Right lobe of liver (tissue), 6 donors: ENCODE measurements around the gene SELENOV. TPM values are rescaled to one million over a fixed set of nuclear protein-coding genes. Genes with fewer than 3 reads are reported as not detected.
A peak's percentile ranks its signal among the peaks of the same experiment; 100 is the strongest.

Source experiments
- ATAC-seq, 4 donors: fragments of 200-7000 bp; cut with Tn5 transposase; one replicate each; pipeline ENCODE4 v1.9.1; 2020; ENCODE audit warnings: mild to moderate bottlenecking in 4 of 4, moderate library complexity in 4 of 4
- DNase-seq, 3 donors: peaks; one replicate each; pipeline ENCODE4 v3.0.0-alpha.2; 2020
- H3K27ac ChIP-seq, 3 donors: fragments of 200-600 bp; one replicate each; pipeline ENCODE4 v1.8.0; 2022
- H3K27me3 ChIP-seq, 2 donors: fragments of 200-600 bp; one replicate each; pipeline ENCODE4 v1.8.0; 2022
- H3K36me3 ChIP-seq, 4 donors: fragments of 200-600 bp; sonication (generic) in 1 of 4; one replicate each; pipeline versions ENCODE4 v1.5.1 to v1.8.0; 2017 to 2022; ENCODE audit warnings: control low read depth in 1 of 4
- H3K4me1 ChIP-seq, 4 donors: fragments of 200-600 bp; sonication (generic) in 1 of 4; one replicate each; pipeline versions ENCODE4 v1.5.1 to v1.8.0; 2017 to 2022; ENCODE audit warnings: control low read depth in 1 of 4
- H3K4me3 ChIP-seq, 3 donors: fragments of 200-600 bp; one replicate each; pipeline ENCODE4 v1.8.0; 2022
- H3K9me3 ChIP-seq, 4 donors: fragments of 200-600 bp; sonication (generic) in 1 of 4; one replicate each; pipeline versions ENCODE4 v1.5.1 to v1.8.0; 2017 to 2022; ENCODE audit warnings: control low read depth in 1 of 4
- CTCF ChIP-seq, 4 donors: fragments of 200-600 bp in 3 of 4; fragments of 450-650 bp in 1 of 4; IDR thresholded peaks; one replicate each; pipeline versions ENCODE4 v1.5.1 to v1.8.0; 2016 to 2022; ENCODE audit warnings: antibody characterized with exemption in 4 of 4, mild to moderate bottlenecking in 2 of 4
- POLR2A ChIP-seq: fragments of 450-650 bp; IDR thresholded peaks from one replicate; pipeline ENCODE4 v1.6.1; 2017; ENCODE audit warnings: antibody characterized with exemption, mild to moderate bottlenecking
- WGBS: methylation state at CpG from one replicate; pipeline ENCODE4 v1.1.6; 2018; ENCODE audit warnings: low coverage, low lambda C conversion rate; ENCODE audit not compliant: insufficient coverage; ENCODE audit errors: missing lambda C conversion rate; 5-methylcytosine and 5-hydroxymethylcytosine counted together
- intact Hi-C, 2 donors: fragments of 100-400 bp; cut with DNase I; formaldehyde crosslinking; loops; one replicate each; pipeline versions ENCODE4 v1.11.2 to v1.14.1; 2022
- total RNA-seq, 6 experiments: library from RNA; depleted of rRNA in 2 of 6; stranded (reverse); fragments of >200 nt in 2 of 6; fragmentation: NEBNext Ultra II Directional in 3 of 6; extraction: Animal tissue kit (Norgen Biotek cat#: 25700) in 3 of 6; gene quantifications; one replicate each; pipeline versions ENCODE4 v1.1.0 to v1.2.4, GENCODE V29; 2016 to 2023
- donor health status: DM: no; HTN: yes; CAD: no.
- donor health status: DM: no; HTN: no; CAD: no.
- donor health status: DM: no; HTN: no; CAD: no.
- donor health status: DM: no; HTN: yes; CAD: no.
- donor health status: DM: no; HTN: yes; CAD: no.

Gene SELENOV
- total RNA-seq, 6 experiments from 2014 or later, result not detected

- ATAC-seq (no peak), DNase-seq (no peak)
- H3K9me3 ChIP-seq, result no peaks in the 10 kb centered on the region
- peaks cover 0 to 6% (median 3%) of the 10 kb centered on the region in 4 donors for H3K4me1 ChIP-seq
- peak overlapping the region in 1 of 3 donors; percentile 58 for H3K27ac ChIP-seq
- 38% methylated on average over 14 of the region's 14 CpGs for WGBS
- TF ChIP-seq CTCF (IDR thresholded peaks at IDR 0.05), result no peak
- no peak for TF ChIP-seq POLR2A
- H3K36me3 ChIP-seq, result no peaks in the 10 kb centered on the region
- H3K27me3 ChIP-seq, result no peaks in the 10 kb centered on the region
- H3K4me3 ChIP-seq, result peak overlapping the region; percentile 92 to 99 (median 93)
- intact Hi-C loops, result loop anchor here (5.0 to 10.0 kb wide), 3 partner anchors 55 to 97 kb away; partner anchors contain the start of gene RPS16 (in 1 of the 2)
These were observed 16.9 kb downstream of the SELENOV start for GRCh38 chr19:39531834-39532232.

GRCh38 chr19:39532233-39533002, 17.5 kb downstream of the SELENOV start, which contains the start of gene EID2B:
EID2B (minus strand) TSS chr19:39532852; CDS start chr19:39532802, 50 bp downstream.
- Histone ChIP-seq H3K4me3 (peak within 1 kb of the TSS; percentile 92 to 99 (median 93)), H3K27ac (peak within 1 kb of the TSS; percentile 58 to 62 (median 61)), H3K4me1 (peaks cover 0 to 6% (median 3%) of the 10 kb centered on the region in 4 donors), H3K36me3 (no peaks in the 10 kb centered on the region), H3K27me3 (no peaks in the 10 kb centered on the region), H3K9me3 (no peaks in the 10 kb centered on the region)
- ATAC-seq (peak; percentile 97 to 99 (median 98)), DNase-seq (peak; percentile 95 to 97 (median 96))
- TF ChIP-seq POLR2A (peak; percentile 40), CTCF (IDR thresholded peaks at IDR 0.05) (peak; percentile 93 to 99 (median 96))
- intact Hi-C loops, result loop anchor here (5.0 to 10.0 kb wide), 3 partner anchors 55 to 98 kb away; partner anchors contain the start of gene RPS16 (in 1 of the 2)
- WGBS, result 0% methylated on average over 26 of the region's 65 CpGs

DNA sequence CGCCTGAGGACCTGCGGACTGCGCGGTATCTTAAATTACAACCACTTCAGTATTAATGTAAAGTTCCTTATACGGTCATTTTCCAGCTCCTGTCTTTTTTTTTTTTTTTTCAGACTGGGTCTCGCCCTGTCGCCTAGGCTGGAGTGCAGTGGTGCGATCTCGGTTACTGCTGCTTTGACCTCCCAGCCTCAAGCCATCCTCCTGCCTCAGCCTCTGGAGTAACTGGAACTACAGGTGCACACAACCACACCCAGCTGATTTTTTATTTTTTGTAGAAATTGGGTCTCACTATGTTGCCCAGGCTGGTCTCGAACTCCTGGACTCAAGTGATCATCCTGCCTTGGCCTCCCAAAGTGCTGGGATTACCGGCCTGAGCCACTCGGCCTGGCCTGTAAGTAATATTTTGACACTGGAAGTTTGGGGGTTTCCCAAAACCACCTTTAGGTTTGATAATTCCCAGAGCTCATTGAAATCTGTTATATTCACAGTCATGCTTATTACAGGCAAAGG, 18.1 kb downstream of the SELENOV start:
- peak overlapping the region in 2 of 3 donors; percentile 93 to 99 for H3K4me3 ChIP-seq
- intact Hi-C loops, result loop anchor here (5.0 to 10.0 kb wide), 3 partner anchors 56 to 98 kb away; partner anchors contain the start of gene RPS16 (in 1 of the 2)
- no peaks in the 10 kb centered on the region for H3K9me3 ChIP-seq
- ATAC-seq (no peak), DNase-seq (no peak)
- 18% methylated on average over 11 of the region's 12 CpGs for WGBS
- TF ChIP-seq CTCF (IDR thresholded peaks at IDR 0.05), result no peak
- TF ChIP-seq POLR2A, result no peak
- no peak overlapping the region for H3K27ac ChIP-seq
- no peaks in the 10 kb centered on the region for H3K27me3 ChIP-seq
- peaks cover 0 to 7% (median 3%) of the 10 kb centered on the region in 4 donors for H3K4me1 ChIP-seq
- no peaks in the 10 kb centered on the region for H3K36me3 ChIP-seq

DNA sequence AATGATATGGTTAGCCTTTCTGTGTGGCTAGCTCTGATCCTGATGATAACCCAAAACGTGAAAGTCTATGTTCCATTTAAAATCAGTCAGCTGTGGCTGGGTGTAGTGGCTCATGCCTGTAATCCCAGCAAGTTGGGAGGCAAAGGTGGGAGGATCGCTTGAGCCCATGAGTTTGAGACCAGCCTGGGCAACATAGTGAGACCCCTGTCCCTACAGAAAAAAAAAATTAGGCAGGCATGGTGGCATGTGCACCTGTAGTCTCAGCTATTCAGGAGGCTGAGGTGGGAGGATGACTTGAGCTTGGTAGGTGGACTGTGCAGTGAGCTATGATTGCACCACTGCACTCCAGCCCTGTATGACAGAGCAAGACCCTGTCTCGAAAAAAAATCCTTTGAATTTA, 18.9 kb downstream of the SELENOV start:
- TF ChIP-seq CTCF (IDR thresholded peaks at IDR 0.05), result no peak
- TF ChIP-seq POLR2A, result no peak
- H3K9me3 ChIP-seq, result no peaks in the 10 kb centered on the region
- H3K36me3 ChIP-seq, result no peaks in the 10 kb centered on the region
- DNase-seq (no peak), ATAC-seq (no peak)
- peaks cover 0 to 14% (median 7%) of the 10 kb centered on the region in 4 donors for H3K4me1 ChIP-seq
- no peak overlapping the region for H3K27ac ChIP-seq
- H3K4me3 ChIP-seq, result no peak overlapping the region
- WGBS, result 62% methylated on average over 2 of the region's 3 CpGs
- intact Hi-C loops, result loop anchor here (5.0 to 10.0 kb wide), 3 partner anchors 56 to 99 kb away; partner anchors contain the start of gene RPS16 (in 1 of the 2)
- no peaks in the 10 kb centered on the region for H3K27me3 ChIP-seq
